Umbilical cord (tissue), 2 donors: Measurements from ENCODE around the gene CD36. TPM values are rescaled to one million over a fixed set of nuclear protein-coding genes. Genes with fewer than 3 reads are reported as not detected.

Source experiments
- DNase-seq: peaks from one replicate; pipeline ENCODE4 v3.0.0-alpha.2; 2015; ENCODE audit warnings: low spot score
- total RNA-seq: library from RNA; depleted of rRNA; stranded (reverse); fragments of >200 nt; gene quantifications from one replicate; pipeline ENCODE4 v1.2.3, GENCODE V29; 2014; ENCODE audit warnings: low replicate concordance; ENCODE audit not compliant: insufficient read depth

CD36 gene
- total RNA-seq, 1 donor from 2014 or later, result 34.4 TPM

DNA sequence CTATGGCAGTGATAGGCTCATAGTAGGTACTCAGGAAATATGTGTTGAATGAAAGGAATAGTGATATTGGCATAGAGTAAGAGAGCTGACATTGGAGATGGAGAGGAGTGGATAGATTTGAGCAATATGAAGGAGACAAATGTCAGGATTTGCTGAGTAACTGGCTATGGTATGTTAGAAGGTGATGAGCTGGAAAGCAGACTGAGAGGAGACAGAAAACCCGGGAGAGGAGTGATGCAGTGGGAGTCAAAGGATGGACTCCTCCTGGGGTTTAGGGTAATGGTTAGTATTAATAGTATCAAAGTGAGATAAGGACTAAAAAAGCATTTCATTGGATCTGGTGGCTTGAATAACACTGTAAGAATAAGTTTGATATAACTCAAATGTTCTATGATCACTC is 64.8 kb downstream of the CD36 start:
- no peak for DNase-seq

DNA sequence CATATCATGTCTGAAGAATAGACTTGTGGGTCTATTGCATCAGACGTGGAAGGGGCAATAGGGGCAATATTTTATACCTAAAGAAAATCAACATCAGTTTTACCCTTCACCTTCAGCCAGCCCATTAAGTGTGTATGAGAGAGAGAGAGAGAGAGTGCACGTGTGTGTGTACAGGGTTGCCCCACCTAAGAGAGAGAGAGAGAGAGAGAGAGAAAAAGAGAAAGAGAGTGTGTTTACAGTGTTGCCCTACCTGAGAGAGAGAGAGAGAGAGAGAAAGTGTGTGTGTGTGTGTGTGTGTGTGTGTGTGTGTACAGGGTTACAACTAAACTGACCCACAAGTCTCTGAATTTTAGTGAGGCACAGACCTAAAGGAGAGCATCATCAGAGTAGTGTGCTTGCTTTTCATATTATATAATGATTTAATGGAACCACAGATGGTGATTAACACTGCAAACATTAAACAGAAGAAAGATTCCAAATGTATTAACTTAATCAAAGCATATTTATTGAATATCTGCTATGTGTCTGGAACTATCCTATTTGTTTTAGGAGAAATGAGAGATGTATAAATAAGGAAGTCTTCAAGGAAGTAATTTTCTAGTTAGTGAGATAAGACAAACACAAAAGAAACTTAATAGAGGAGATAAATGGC is 66.8 kb downstream of the CD36 start:
- no peak for DNase-seq

DNA sequence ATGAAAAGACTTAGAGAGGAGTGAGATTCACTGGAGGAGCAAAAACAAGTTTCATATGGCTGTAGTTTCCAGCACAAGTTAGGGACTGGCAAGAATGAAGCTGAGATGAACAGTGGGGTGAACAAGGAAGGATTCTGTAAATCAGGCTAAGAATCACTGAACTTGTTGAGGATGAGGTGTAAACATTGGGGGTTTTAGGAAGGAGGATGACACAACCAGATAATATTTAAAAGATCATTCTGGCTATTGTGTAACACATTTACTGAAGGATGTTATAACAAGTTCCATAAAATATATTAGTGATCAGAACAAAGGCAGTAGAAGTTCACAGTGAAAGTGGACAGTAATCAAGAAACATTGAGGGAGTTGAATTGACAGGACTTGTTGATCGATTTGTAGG is 68.9 kb downstream of the CD36 start:
- DNase-seq, result no peak

DNA sequence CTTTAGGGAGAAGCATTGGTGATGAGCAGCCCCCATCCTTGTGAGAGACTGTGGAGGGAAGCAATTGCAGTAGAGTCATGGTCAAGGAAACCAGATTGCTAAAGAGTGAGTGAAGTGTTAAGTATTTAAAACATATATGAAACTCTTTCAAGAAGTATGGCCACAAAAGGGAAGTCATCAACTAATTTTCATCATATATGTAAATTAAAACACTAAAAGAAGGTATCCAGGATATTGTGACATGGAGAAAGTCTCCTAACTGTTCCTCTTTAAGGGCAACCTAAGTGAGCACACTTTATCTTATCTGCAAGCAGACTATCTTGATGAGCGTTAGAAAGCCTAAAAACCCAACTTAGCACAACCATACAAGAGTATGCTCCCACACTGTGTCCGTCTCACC is 69.7 kb downstream of the CD36 start:
- no peak for DNase-seq

DNA sequence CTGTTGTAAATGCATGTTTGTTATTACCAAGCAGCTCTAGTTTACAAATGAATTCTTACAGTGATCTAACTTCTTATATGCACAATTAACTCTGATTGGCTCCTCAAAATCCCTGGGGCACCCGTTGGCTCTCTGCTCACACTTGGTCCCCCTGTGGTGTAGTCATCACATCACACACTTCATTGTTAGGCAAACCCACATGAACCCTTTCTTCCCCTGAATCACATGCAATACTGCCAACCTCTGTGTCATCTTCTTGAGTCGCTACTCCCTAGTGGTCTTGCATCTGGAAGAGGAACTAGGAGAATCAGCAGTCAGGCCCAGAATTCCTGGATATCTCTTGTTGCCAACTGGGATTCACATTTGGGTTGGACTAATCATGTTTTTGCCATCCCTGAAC is 73.1 kb downstream of the CD36 start:
- DNase-seq, result no peak

DNA sequence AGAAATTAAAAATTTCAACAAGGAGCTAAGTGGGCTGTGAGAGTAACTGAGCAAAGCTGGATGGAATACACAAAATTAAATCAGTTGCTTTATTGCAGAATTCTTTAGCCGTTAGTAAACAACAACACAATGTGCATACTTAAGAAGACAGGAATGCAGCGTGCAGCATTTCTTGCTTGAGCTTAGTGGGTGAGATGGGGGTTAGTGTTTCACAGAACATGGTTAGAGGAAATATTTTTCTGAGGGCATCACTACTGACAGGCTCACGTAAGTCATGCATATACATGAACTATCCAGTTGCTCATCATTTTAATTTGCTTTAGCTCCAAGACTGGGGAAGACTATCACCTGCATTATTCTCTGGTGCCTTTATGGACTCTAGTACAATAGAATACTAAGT is 80.8 kb downstream of the CD36 start:
- no peak for DNase-seq

DNA sequence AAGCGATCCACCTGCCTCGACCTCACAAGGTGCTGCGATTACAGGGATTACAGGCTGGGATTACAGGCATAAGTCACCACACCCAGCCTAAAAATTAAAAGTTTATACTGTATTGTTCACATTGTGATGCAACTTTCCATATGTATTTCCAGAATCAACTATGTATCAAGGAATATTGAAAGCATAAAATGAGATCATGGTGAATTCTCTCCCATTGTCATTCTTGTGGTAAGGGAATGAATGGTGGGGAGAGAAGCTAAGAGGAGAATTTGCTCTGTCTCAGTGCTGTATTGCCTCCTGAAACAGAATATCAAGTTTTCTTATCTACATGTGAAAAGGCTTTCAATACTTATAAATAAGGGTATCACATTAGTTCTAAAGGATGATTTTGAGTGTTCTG is 81.7 kb downstream of the CD36 start:
- DNase-seq, result no peak

DNA sequence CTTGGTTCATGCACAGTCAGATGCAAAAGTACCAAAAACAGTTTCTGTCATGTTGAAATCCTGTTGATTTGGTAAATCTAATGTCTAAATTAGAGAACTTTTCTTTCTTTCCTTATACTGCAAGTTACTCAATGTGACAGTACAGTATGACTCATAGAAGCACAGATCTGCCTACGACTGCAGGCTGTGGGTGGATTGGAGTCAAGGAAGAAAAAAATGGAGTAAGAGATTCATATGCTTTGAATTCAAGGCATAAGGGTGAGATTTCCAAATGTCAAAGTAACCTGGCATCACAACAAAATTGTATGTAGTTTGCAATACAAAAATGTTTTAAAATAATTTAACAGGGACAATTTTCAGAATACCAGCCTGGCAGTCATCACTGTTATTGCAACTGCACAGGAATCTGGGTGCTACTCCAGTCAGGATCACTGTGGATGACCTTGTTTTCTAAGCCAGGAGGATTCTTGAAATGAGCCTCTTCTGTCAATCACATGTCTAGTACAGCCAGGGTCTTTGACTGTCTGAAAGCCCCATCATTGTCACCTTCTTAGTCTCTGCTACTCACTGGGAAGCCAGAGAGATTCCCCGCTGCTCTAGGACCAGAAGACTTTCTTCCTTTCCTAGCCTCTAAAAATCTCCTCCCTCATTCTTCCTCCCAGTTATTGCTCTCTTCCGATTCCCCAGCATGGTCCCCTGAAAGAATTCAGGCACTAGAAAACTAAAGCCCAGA is 83.6 kb downstream of the CD36 start:
- DNase-seq, result peak; percentile 84

DNA sequence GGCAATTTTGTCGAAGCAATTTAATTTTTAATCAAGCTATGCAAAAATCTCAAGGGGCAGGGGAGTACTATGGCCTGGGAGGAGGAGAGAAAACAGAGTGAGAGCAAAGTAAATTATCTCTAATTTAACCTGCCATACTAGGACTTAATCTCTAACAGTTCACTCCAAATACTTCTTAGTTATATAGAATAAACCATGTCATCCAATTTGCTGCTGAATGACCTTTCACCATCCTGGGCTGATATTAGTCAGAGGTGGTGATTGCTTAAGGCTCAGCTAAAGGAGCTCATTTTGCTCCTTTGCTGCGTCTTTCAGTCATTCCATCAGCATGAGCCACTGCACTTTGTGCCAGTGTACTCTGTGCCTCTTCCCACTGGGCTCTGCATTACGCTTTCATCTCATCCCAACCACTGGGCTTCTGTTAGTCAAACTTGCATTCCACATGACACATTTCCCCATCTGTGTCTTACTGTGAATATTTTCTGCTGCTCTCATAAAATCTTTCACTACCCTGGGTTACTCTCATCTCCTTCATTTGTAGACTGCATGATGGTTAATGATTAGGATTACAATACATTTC is 84.3 kb downstream of the CD36 start:
- DNase-seq, result peak; percentile 93

DNA sequence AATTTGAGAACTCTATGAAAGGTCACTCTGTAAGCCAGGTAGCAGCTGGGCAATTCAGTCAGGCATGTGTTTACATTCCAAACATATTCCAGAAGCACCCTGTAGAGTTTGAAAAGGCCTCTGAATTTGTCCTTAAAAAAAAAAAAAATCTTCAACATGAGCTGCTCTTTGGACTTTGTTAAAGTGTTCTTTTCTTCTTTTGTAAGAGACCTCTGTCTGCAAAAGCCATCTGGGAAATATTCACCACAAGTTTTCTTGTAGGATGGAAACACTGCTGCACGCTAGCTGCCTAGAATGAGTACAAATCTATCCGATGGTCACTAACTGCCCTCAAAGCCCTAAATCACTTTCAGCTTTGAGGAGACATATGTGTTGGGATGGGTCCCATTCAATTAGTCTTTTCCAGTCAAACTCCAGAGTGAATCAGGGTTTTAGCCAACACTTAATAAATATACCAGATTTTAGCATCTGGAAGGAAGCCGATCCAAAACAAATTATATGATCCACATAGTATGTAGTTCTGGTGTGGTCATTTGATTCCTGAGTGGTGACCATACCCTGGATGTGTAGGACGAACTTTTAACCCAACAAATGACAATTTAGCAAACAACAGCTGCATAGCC is 85.9 kb downstream of the CD36 start:
- peak; percentile 80 for DNase-seq

DNA sequence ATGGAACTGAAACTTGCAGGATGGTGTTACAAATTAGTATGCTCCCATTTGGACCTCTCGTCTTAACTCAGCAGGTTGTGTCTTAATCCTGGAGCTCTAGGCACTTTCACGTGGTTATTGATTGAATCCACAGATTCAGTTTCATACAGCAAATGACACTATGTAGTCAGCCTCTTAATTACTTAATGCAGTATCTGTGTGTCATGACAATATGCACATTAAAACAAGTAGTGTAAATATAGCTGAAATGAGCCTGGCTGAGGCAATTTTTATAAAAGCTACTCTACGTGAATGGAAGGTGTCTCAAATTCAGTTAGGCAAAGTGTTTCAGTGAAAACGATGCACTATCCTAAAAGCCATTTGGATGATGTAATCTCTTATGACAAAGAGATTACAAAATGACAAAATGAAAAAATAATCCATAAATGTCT is 86.8 kb downstream of the CD36 start:
- DNase-seq, result no peak

Other genes with a start within 250 kb of the CD36 start
- not detected for gene GNAT3, start 126.6 kb upstream of the CD36 start, total RNA-seq